GM19397 (cell line): ENCODE measurements around the gene CIBAR2.

Source experiments
- ATAC-seq: cut with Tn5 transposase; IDR thresholded peaks from one replicate; pipeline ENCODE4 v1.9.1; 2021; ENCODE audit warnings: mild to moderate bottlenecking, moderate library complexity; ENCODE audit not compliant: unreplicated experiment

The CIBAR2 gene

DNA sequence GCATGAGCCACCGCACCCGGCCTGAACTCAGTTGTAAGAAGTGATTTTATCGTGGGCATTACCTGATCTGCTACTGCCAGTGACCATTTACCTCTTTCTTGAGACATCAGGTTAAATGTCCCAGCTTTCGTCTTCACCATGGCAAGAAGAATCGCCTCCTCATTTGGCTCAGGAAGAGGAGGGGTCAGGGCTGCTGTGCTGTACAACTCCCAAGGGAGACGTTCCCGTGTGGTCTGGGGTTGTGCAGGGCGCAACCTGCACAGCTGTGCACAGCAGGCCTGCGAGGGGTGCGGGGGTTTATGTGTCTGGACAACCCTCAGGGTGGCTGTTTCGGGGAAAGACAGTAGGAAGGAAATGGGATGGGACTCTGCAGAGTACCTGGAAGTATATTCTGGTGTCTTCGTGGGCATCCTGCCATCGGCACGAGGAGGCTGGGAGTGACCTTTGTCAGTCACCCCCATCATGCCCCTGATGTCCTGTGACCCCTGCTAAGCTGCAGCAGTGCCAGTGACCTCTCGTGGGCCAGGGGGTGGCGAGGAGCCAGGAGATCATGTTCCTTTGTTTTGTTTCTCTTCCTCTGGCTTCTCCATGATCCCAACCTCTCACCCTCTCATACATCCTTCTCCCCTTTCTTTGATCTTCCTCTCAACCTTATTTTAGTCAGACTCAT is 27.3 kb downstream of the CIBAR2 start:
- ATAC-seq = no peak

- ATAC-seq = no peak
Observed at GRCh38 chr16:85083051-85083639, 29.1 kb downstream of the CIBAR2 start.

GRCh38 chr16:85082173-85083050 is 29.9 kb downstream of the CIBAR2 start:
- no peak for ATAC-seq

GRCh38 chr16:85081765-85082164 is 30.5 kb downstream of the CIBAR2 start:
- no peak for ATAC-seq

DNA sequence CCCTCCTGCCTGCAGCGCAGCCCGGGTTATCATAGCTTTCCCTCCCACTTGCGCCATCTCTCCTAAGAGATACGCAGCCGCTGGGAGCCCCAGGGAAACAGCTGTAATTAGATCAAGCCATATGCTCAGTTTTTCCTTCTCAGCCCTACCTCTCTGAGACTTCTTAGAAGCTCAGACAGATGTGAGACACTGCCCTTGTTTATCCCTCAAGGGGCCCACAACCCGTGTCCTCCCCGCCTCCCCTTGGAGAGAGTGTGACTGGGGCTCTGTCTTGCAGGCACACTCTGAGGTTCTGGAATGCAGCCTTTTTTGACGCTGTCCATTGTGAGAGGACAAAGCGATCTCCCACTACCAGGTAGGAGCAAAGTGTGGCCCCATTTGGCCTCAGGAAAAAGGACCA is 31.2 kb downstream of the CIBAR2 start:
- no peak for ATAC-seq

- no peak for ATAC-seq
Observed at GRCh38 chr16:85079785-85080570, 32.3 kb downstream of the CIBAR2 start.

DNA sequence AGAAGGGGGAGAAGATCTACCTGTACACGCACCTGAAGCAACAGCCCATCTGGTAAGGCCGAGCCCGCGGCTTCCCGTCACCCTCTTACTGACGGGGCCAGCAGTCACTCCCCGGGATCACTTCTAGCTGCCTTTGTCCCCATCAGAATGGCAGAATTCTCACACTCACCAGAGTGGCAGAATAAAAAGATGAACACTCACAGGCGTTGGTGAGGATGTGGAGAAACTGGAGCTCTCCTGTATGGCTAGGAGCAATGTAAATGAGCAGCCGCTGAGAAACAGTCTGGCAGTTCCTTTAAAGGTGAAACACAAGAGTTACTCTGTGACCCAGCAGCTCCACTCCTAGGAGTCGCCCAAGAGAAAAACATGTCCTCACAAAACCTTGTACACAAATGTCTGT is 33.3 kb downstream of the CIBAR2 start:
- no peak for ATAC-seq

DNA sequence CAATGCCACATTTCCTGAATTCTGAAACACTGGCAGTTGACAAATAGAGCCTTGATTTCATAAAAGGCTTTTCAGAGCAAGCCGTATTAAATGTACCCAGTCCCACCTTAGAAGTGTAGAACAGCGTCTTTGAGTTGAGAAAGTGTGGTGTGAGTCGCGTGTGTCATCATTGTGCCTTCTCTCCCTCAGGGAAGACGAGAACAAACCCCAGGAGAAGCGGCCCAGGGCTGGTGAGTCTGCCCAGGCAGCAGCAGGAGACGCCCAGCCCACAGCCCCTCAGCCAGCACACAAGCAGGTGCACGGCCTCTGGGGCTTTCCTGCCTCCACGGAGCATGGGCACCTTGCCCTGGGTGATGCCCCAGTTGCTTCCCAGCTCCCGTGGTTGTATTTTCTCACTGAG is 34.0 kb downstream of the CIBAR2 start:
- no peak for ATAC-seq

- no peak for ATAC-seq
Observed at GRCh38 chr16:85077576-85078125, 34.6 kb downstream of the CIBAR2 start.

GRCh38 chr16:85077039-85077438 is 35.2 kb downstream of the CIBAR2 start:
- ATAC-seq = no peak

- ATAC-seq = no peak
Observed at GRCh38 chr16:85075236-85075924, 36.9 kb downstream of the CIBAR2 start.

DNA sequence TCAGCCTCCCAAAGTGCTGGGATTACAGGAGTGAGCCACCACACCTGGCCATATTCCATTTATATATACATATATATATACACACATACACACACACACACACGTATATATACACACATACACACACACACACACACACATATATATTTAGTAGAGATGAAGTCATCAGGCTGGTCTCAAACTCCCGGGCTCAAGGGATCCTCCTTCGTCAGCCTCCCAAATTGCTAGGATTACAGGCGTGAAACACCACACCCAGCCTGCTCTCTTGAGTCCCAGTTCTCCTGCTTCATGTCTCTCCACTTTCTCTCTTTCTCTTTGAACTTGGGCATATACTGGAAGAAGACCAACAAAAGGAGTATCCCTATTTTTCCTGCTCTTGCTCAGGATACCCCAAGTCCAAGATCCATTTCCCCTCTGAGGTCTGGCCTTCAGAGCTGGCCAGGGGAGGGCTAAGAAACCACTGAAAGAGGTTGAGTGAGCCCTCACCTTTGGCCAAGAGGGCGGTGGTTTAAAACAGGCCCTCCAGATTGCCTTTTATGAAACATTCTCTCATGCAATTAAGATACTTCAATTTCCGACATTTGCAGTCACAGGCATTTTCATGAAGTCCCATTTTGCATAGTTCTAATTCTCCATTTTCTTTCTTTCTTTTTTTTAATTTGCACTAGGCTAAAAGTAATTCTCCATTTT is 37.9 kb downstream of the CIBAR2 start:
- ATAC-seq = no peak

- ATAC-seq = no peak
Observed at GRCh38 chr16:85072947-85073346, 39.3 kb downstream of the CIBAR2 start.

DNA sequence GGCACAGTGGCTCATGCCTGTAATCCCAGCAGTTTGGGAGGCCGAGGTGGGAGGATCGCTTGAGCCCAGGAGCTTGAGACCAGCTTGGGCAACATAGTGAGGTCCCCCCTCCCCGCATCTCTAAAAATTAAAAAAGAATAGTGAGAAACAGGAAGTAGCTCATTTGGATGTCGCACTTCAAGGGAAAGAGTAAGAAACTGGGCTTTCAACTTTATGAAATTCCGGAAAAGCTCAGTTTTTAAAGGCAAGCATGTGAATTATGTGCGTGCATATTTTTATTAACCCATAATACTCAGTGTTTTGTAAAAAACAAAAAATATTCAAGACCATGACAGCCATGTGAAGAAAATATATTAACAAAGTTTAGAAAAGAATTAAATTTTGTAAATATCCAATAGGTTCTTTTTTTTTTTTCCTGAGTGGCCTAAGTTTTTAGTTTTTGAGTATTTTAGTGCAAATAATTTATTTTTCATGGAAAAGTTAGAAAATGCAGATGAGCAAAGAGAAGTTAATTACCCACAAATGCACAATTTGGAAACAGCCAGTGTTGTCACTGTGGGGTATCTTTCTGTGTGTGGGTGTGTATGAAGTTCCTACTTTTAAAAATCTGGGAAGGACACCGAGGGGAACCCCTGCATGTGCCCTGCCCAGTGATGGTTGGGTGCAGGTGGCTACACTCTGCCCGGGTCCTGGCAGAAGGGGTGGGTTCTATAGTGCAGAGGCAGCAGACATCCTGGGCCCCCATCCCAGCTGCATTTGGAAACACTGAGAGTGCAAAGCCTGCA is 40.0 kb downstream of the CIBAR2 start:
- ATAC-seq = no peak

GRCh38 chr16:85069171-85069570 is 43.1 kb downstream of the CIBAR2 start:
- no peak for ATAC-seq

DNA sequence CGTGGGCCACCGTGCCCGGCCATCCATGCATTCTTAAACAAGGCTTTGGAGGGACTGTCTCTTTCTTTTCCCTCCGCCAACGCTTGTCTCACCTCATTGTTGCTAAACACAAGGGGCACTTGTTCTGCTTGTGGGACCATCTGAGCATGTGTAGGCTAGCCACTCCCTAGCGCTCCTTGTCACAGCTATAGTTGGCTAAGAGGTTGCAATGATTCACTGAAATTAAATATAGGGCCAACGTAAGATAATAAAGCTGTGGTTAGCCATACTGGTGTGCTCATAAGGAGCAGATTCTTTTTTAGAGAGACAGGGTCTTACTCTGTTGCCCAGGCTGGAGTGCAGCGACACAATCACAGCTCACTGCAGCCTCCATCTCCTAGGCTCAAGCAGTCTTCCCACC is 43.5 kb downstream of the CIBAR2 start:
- ATAC-seq = no peak

GRCh38 chr16:85067426-85067825 is 44.8 kb downstream of the CIBAR2 start:
- no peak for ATAC-seq

DNA sequence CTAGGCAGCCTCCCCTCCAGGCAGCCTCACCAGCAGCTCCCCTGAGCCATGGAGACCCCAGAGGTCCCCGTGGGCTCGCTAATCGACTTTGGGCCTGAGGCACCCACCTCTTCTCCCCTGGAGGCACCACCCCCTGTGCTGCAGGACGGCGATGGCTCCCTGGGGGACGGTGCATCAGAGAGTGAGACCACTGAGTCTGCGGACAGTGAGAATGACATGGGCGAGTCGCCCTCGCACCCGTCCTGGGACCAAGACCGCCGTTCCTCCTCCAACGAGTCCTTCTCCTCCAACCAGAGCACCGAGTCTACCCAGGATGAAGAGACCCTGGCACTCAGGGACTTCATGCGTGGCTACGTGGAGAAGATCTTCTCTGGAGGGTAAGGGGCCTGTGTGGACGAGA is 45.2 kb downstream of the CIBAR2 start:
- ATAC-seq = no peak

- no peak for ATAC-seq
Observed at GRCh38 chr16:85066346-85066885, 45.9 kb downstream of the CIBAR2 start.
